Erythroblast (primary cell): ENCODE results near the gene CHST15.

ENCODE experiments used
- DNase-seq, 2 experiments: peaks; one replicate each; lab custom pipeline; 2025; lab: John Stamatoyannopoulos, UW
- GATA1 ChIP-seq: IDR thresholded peaks from 2 replicates; pipeline ENCODE4 v1.6.1; 2011; ENCODE audit warnings: low read depth, mild to moderate bottlenecking, control low read depth, low read length, moderate library complexity
- POLR2A ChIP-seq: IDR thresholded peaks from 2 replicates; pipeline ENCODE4 v1.6.1; 2011; ENCODE audit warnings: mild to moderate bottlenecking, low read length

The CHST15 gene

DNA sequence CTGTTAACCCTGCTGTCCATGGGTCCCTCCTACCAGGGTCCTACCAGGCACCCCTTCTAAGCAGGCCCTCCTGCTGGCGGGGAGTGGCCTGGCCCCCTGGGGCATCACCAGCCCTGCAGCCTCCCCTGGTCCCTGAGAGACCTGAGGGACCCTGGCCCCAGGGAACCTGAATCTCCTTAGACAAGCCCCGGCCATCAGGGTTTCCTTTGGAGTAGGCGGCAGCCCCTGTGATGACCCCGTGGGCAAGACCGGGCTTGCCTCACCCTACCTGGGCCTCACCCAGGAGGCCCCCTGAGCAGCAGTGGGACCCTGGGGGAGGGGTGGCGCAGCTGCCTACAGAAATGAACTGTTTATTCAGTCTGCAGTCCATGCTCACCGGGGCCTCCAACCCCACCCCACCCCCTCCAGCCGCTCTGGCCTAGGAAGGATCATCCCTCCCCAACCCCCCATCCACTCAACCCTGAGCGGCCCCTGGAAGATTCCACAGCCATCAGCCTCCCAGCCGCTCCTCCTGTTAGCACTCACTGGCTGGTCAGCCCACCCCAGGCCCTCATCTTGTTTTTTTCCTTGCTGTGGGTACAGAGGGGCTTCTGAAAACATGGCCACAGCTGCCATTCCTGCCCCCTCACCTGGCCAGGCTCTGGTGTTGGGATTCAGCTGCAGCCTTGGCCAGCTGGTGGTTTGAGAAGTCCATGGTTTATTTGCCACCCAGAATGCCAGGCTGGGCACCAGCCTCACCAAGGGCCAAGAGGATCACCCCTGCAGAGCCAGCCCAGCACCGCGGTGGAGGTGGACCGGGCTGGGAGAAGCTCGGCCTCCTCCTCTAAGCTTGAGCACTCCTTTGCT is 34.8 kb upstream of the CHST15 start:
- no peak for TF ChIP-seq POLR2A
- TF ChIP-seq GATA1, result no peak

DNA sequence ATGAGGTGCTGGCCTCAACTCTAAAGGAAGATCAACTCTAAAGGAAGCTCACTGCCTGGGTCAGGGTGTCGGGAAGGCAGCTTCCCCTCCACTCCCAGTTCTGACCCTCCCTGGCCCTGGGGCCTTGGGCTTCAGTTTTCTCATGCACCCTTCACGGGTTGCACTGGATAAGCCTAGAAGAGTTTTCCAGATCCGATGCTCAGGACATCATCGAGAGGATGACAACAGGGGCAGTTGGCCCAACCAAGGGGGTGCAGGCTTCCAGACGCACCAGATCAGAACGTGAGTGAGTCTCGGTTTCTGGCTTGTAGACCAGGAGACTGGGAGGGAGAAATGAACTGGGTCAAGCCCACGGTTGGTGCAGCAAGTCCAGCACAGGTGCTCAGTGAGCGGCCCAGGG is 34.2 kb upstream of the CHST15 start:
- TF ChIP-seq POLR2A (no peak), GATA1 (no peak)
- no peak for DNase-seq

More for the DNA sequence above, 34.8 kb upstream of the CHST15 start:
- no peak for DNase-seq

DNA sequence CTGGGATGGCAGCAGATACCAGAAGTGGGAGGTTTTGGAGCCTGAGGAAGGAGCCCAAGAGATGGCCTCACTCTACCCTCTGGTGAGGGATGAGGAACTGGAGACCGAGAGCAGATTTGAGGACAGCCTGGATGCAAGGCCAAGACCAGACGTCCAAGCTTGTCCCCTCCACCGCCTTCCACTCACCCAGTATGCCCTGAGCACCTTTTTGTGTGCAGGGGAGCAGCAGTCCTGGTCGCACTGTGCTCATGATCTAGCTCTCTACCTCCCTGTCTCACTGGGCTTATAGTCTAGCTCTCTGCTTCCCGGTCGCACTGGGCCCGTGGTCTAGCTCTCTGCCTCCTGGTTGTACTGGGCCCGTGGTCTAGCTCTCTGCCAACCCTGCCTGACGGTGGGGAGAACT is 33.6 kb upstream of the CHST15 start:
- DNase-seq, result no peak
- TF ChIP-seq POLR2A, result no peak
- TF ChIP-seq GATA1, result no peak

DNA sequence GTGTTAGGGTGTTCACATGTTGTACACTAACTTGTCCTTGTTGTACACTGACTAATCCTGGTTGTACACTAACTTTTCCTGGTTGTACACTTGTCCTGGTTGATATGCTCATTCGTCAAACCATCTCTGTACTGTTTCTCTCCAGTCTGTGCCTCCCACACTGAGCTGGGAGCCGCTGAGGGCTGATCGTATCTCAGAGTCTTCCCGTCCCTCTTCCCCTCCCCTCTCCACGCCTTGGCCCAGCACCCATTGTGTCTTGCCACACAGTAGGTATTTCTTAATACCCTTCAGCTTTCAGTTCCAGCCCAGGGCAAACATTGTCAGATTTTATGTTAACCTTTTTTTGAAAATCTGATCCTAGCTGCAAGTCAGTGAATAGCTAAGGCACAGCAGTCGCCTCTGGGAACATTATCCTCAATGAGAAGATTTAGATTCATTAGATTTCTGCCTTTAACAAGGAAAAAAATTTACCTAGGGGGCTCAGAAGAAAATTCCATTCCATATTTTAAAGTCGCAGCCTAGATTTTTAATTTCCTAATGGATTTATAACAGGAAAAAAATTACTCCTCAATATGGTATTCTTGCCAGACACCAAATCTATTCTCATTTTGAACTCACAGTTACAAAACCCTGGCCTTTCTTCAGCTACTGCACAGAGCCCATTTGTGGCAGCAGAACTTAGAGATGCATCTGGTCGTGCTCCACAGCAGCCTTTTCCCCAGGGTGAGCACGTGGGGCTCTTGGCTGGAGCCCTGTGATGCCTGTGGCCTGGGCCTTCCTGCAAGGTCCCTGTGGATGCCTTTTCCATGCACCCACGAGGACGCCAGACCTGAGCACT is 33.0 kb upstream of the CHST15 start:
- no peak for DNase-seq
- no peak for TF ChIP-seq POLR2A
- no peak for TF ChIP-seq GATA1

- no peak for DNase-seq
- TF ChIP-seq GATA1 (no peak), POLR2A (no peak)
Observed at GRCh38 chr10:124125305-124126116, 32.1 kb upstream of the CHST15 start.

DNA sequence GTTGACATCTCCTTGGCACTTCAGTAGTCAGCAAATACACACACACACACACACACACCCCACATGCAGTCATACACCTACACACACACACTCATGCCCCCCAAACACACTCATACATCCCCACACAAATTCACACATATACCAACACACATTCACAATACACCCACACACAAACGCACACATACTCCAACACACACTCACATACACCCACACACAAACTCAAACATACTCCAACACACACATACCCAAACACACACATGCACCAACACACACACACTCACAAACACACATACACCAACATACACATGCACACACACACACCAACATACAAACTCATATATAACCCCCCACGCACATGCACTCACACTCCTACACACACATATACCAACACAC is 31.4 kb upstream of the CHST15 start:
- DNase-seq, result no peak
- no peak for TF ChIP-seq POLR2A
- no peak for TF ChIP-seq GATA1

GRCh38 chr10:124124123-124124768 is 30.8 kb upstream of the CHST15 start:
- TF ChIP-seq POLR2A (no peak), GATA1 (no peak)
- no peak for DNase-seq

DNA sequence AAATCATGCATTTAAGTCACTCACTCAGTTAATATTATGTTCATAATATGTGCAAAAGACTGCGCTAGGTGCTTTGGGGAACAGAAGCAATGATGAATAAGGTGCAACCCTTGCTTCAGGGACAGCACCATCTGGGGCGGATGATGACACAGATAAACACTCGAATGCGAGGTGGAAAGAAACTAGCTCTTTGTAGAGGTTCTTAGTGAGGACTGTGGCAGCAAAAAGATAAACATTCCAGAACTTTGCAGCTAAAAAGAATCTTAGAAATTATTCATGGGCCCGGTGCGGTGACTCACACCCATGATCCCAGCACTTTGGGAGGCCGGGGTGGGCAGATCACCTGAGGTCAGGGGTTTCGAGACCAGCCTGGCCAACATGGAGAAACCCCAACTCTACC is 29.8 kb upstream of the CHST15 start:
- DNase-seq, result no peak
- TF ChIP-seq POLR2A (no peak), GATA1 (no peak)

- no peak for DNase-seq
- no peak for TF ChIP-seq POLR2A
- TF ChIP-seq GATA1, result no peak
Observed at GRCh38 chr10:124122211-124122610, 28.8 kb upstream of the CHST15 start.

DNA sequence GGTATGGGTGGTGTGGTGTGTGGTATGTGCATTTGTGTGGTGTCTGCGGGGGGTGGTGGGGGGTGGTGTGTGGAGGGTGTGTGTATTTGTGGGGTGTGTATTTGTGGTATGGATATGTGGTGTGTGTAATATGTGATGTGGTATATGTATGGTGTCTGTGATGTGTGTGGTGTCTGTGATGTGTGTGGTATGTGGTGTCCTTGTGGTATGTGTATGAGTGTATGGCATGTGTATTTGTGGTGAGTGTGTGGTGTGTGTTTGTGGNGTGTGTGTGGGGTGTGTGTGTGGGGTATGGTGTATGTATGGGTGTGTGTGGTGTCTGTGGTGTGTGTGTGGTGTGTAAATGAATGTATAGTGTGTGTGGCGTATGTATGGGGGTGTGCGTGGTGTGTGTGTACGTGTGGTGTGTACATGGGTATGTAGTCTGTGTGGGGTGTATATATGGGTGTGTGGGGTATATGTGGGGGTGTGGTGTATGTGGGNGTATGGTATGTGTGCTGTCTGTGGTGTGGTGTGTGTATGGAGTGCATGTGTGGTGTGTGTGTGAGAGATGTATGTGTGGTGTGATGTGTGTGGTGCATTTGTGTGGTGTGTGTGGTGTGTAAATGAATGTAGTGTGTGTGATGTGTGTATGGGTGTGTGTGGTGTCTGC is 27.1 kb upstream of the CHST15 start:
- DNase-seq, result no peak
- TF ChIP-seq GATA1 (no peak), POLR2A (no peak)

DNA sequence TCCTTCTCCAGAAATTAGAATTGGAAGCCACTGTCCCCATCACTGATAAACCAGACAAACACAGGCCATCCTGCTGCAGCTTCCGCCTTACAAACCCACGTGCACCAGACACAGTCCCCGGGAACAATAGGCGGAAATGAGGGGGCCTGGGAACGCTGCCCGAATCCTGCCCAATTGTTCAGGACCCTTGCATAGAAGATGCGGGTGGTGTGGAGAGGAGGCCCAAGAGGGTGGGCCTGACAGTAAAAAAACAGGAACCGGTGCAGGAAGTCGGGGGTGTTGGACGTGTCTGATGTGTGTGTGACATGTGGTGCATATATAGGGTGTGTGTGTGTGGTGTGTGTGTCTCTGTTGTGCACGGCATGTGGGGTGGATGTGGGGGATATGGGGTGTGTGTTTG is 26.5 kb upstream of the CHST15 start:
- no peak for TF ChIP-seq GATA1
- TF ChIP-seq POLR2A, result no peak
- no peak for DNase-seq

DNA sequence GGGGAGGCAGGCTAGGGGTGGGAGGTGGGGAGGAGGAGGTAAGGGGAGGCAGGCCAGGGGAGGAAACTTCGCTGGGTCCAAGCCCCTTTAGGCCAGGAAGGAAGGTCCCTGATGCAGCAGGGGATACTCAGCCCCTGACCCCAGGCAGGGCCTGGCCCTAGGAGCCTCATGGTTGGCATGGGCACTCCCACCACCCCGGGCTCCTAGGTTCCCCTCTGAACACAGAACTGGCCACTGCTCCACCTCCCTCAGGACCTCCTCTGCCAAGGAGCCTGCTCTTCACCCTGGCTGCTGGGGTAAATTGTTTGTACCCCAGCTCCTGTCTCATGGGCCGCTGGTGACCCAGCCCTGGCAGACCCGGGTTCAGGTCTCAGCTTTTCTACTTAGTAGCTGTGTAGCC is 25.8 kb upstream of the CHST15 start:
- DNase-seq, result no peak
- TF ChIP-seq GATA1, result no peak
- TF ChIP-seq POLR2A, result no peak
